Erythroblast (primary cell): ENCODE measurements around the gene MYL2.

Experiments
- GATA1 ChIP-seq: IDR thresholded peaks from 2 replicates; pipeline ENCODE4 v1.6.1; 2011; ENCODE audit warnings: low read depth, mild to moderate bottlenecking, control low read depth, low read length, moderate library complexity
- POLR2A ChIP-seq: IDR thresholded peaks from 2 replicates; pipeline ENCODE4 v1.6.1; 2011; ENCODE audit warnings: mild to moderate bottlenecking, low read length

GRCh38 chr12:110889361-110889760 is 31.0 kb downstream of the MYL2 start:
- TF ChIP-seq POLR2A = no peak
- TF ChIP-seq GATA1 = no peak
